Measurements from ENCODE around the gene WDPCP. TPM values are rescaled to one million over a fixed set of nuclear protein-coding genes. Genes with fewer than 3 reads are reported as not detected.
"Not testable (repeated sequence)": the region's sequence is repeated elsewhere in the genome, so short reads cannot be mapped to it uniquely, and the experiment has no call there.

Gene WDPCP
- total and polyA plus RNA-seq, 2 of the 8 experiments (the other 6 are each of a cell fraction or from before 2014, with no cell fraction given), result 9.3 to 25.8 TPM

DNA sequence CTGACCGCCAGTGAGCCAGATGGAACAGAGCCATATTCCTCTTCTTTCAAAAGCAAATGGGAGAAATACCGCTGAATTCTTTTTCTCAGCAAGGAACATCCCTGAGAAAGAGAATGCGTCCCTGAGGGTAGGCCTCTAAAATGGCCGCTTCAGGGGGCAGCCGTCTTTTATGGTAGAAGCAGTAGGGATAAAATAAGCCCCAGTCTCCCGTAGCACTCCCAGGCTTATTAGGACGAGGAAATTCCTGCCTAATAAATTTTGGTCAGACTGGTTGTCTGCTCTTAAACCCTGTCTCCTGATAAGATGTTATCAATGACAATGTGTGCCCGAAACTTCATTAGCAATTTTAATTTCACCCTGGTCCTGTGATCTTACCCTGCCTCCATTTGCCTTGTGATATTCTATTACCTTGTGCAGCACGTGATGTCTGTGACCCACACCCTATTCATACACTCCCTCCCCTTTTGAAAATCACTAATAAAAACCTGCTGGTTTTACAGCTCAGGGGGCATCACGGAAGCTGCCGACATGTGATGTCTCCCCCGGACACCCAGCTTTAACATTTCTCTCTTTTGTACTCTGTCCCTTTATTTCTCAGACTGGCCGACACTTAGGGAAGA lies 14.4 kb downstream of the WDPCP start:
- FAIRE-seq (peak; percentile 71), DNase-seq (ENCODE audit: low read depth in 1 of 2, low spot score in 2 of 2) (peak in 1 of 2 experiments; percentile 62)
- H4K91ac ChIP-seq (replicated peaks; ENCODE audit: insufficient read length, low read length); H3K18ac ChIP-seq (ENCODE audit: extremely low read depth, low read length); H2BK12ac ChIP-seq (ENCODE audit: low read depth, low read length); H3K23ac ChIP-seq (ENCODE audit: insufficient read length); H2BK15ac ChIP-seq (ENCODE audit: low read length); H3K79me1 ChIP-seq (ENCODE audit: low read depth, low read length); H4K5ac ChIP-seq (ENCODE audit: insufficient read length, low read depth, low read length); H4K8ac ChIP-seq (ENCODE audit: extremely low read depth, insufficient read depth, low read length); H3K14ac ChIP-seq (ENCODE audit: insufficient read length); H3K9me3 ChIP-seq (ENCODE audit: insufficient read depth in 2 of 2, low read depth in 1 of 2, low read length in 1 of 2); H3K9ac ChIP-seq (replicated peaks in 1 of 4; ENCODE audit: extremely low read depth in 1 of 4, low read depth in 3 of 4, low read length in 3 of 4); H4K20me1 ChIP-seq (replicated peaks in 1 of 2; ENCODE audit: control insufficient read depth in 1 of 2, insufficient read depth in 2 of 2, low read length in 2 of 2); H3K27me3 ChIP-seq (replicated peaks in 1 of 4; ENCODE audit: control insufficient read depth in 3 of 4, extremely low read depth in 1 of 4, insufficient read depth in 3 of 4, low read length in 3 of 4); H2AK5ac ChIP-seq (ENCODE audit: low read depth, low read length); H2BK20ac ChIP-seq (ENCODE audit: low read length); H3K4ac ChIP-seq (replicated peaks; ENCODE audit: insufficient read length, low read depth, low read length); H3K56ac ChIP-seq (replicated peaks; ENCODE audit: insufficient read length, low read depth, low read length); H2BK120ac ChIP-seq (replicated peaks; ENCODE audit: low read depth, low read length); H3K36me3 ChIP-seq (ENCODE audit: control insufficient read depth in 2 of 4, insufficient read depth in 4 of 4, low read length in 3 of 4); H2AFZ ChIP-seq (ENCODE audit: low read length); H2BK5ac ChIP-seq (ENCODE audit: low read depth, low read length); H3K23me2 ChIP-seq (ENCODE audit: low read depth, low read length): not testable (repeated sequence)
- 9% methylated on average over 13 of the region's 13 CpGs; no CpG with 5 or more reads in 1 of the 2 experiments for WGBS, 2 experiments (ENCODE audit: extremely low coverage in 1 of 2, insufficient coverage in 1 of 2, insufficient read length in 1 of 2, insufficient replicate concordance in 2 of 2, low coverage in 1 of 2, low lambda C conversion rate in 2 of 2, missing lambda C conversion rate in 1 of 2)
- Histone ChIP-seq H3K27ac (ENCODE audit: low read depth, low read length) (peak overlapping the region; percentile 72; the same call in 1 of the 2 replicates), H3K4me1 (replicated peaks in 1 of 4; ENCODE audit: control insufficient read depth in 3 of 4, insufficient read depth in 4 of 4, low read length in 3 of 4) (peaks cover 0 to 13% (median 7%) of the 10 kb centered on the region in 4 experiments; a peak in 4 of 7 replicates), H3K4me2 (ENCODE audit: insufficient read depth in 1 of 2, low read depth in 2 of 2, low read length in 2 of 2) (peak overlapping the region in 1 of 2 experiments; percentile 56; a peak in 2 of 4 replicates), H3K4me3 (ENCODE audit: extremely low read depth in 1 of 4, insufficient read depth in 2 of 4, low read depth in 3 of 4, low read length in 4 of 4) (peak overlapping the region in 1 of 4 experiments; percentile 40; a peak in 3 of 8 replicates), H3K79me2 (ENCODE audit: control insufficient read depth in 1 of 2, insufficient read depth in 2 of 2, low read length in 2 of 2) (peaks cover 0 to 73% of the 10 kb centered on the region in 2 experiments; a peak in 3 of 4 replicates)
- TF ChIP-seq POLR2A (IDR thresholded peaks at IDR 0.05; ENCODE audit: control extremely low read depth in 1 of 2, low read depth in 2 of 2, low read length in 2 of 2) (peak in 1 of 2 experiments; percentile 66; a peak in 2 of 3 replicates), YY1 (IDR thresholded peaks at IDR 0.05; ENCODE audit: low read depth, low read length) (peak; percentile 87), ATF2 (IDR thresholded peaks at IDR 0.05; ENCODE audit: low read length) (0 out of 2 replicates have a peak, but pooled peaks have one; percentile 19), EP300 (IDR thresholded peaks at IDR 0.05; ENCODE audit: borderline replicate concordance in 1 of 2, low read depth in 2 of 2, low read length in 2 of 2) (peak in 1 of 2 experiments; percentile 27; a peak in 1 of 3 replicates)
- TF ChIP-seq, protein P1, sequence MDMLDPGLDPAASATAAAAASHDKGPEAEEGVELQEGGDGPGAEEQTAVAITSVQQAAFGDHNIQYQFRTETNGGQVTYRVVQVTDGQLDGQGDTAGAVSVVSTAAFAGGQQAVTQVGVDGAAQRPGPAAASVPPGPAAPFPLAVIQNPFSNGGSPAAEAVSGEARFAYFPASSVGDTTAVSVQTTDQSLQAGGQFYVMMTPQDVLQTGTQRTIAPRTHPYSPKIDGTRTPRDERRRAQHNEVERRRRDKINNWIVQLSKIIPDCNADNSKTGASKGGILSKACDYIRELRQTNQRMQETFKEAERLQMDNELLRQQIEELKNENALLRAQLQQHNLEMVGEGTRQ (IDR thresholded peaks at IDR 0.05; ENCODE audit: low read length), result peak; percentile 75
- TF ChIP-seq, protein P2, sequence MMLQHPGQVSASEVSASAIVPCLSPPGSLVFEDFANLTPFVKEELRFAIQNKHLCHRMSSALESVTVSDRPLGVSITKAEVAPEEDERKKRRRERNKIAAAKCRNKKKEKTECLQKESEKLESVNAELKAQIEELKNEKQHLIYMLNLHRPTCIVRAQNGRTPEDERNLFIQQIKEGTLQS (IDR thresholded peaks at IDR 0.05; ENCODE audit: insufficient read depth, low read depth, low read length), result 0 out of 2 replicates have a peak, but pooled peaks have one; percentile 39
- ChIA-PET CTCF (ENCODE audit: partially characterized antibody) (interaction anchor here (1.0 kb wide), 1 partner anchor 14 kb away, joined by 3 read pairs; the partner anchor contains the start of gene WDPCP), POLR2A (ENCODE audit: partially characterized antibody) (interaction anchor here (0.6 to 1.7 kb wide), 2 partner anchors 10 to 14 kb away, joined by 3 to 5 read pairs; partner anchors contain the start of gene WDPCP)
